Right renal cortex interstitium (tissue), 3 donors: ENCODE measurements around the gene NOD2. TPM values are rescaled to one million over a fixed set of nuclear protein-coding genes. Genes with fewer than 3 reads are reported as not detected.

Experiments
- DNase-seq, 3 donors: peaks; one replicate each; pipeline ENCODE4 v3.0.0-alpha.2; 2013; ENCODE audit warnings: low read depth in 3 of 3, low spot score in 2 of 3
- polyA plus RNA-seq, 3 donors: library from polyadenylated mRNA; unstranded; fragments of 120-200 nt; gene quantifications; one replicate each; pipeline ENCODE4 v1.2.1, GENCODE V29; 2013; ENCODE audit not compliant: insufficient read length in 3 of 3

The NOD2 gene
- polyA plus RNA-seq, 3 donors, result 0.23 to 0.32 (median 0.24) TPM

DNA sequence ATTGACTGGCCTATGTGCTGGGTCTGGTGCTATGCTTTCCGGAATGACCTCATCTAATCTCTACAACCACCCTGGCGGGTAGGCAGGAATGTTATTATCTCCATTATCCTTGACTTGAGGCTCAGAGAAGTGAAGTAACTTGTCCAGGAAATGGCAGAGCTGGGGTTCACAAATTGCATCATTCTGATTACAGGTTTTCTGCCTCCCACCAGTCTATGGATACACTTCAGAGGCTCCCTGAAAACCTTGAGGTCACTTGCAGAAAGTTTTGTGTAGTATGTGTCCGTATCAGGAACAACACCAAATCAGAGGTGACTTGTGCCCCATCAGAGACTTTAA, 19.1 kb downstream of the NOD2 start:
- DNase-seq, result no peak

DNA sequence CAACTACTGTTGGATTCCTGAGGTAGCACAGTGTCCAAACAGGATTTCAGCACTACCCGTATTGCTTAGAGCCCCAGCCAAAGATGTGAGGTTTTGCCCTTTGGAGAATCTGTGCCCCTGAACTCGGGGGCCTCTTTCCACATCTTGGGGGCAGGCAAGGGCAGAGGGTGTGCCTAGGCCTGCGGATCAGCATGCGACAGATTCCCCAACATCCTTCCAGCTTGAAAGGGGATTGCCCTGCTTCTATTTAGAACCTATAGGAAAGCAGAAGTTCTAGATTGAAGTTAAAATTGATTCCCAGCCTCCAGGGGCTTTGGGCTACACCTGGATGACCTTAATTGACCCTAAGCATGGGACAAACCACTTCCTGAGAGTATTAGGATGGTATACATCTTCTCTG, 19.6 kb downstream of the NOD2 start:
- no peak for DNase-seq

DNA sequence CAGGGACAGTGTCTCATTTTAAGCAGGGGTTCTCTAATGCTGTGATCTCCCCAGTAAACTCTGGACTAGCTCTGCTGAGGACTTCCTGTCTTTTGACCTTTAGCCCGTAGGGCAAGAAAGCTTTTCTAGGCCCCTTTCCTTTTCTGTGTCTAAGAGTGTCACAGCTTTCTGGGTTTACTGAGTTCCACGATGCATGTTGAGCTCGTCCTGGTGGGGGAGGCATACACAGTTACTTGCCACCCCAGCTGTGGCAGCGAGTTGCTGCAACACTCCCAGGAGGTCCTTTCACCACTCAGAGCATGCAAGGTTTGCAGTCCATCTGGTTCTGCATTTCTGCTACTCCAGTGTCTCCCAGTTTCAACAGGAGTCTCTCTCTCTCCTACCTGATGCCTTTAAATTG, 23.7 kb downstream of the NOD2 start:
- no peak for DNase-seq

DNA sequence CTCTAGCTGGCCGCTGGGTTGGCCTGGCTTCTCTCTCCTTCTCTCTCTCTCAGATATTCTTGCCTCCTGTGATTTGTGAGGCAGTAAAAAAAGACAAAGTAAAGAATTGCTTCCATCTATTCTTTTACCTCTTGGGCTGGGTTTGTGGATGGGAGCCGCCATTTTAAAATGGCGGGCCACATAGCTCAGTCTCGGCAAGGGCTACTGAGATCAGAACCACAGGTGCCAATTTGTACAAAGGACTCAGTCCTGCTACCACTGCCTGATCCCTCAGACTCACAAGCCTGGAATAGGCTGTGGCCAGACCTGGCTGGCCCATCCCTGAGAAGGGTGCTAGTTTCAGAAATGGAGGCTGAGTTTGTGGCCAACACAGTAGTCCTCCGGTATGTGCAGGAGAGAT, 24.1 kb downstream of the NOD2 start:
- no peak for DNase-seq

DNA sequence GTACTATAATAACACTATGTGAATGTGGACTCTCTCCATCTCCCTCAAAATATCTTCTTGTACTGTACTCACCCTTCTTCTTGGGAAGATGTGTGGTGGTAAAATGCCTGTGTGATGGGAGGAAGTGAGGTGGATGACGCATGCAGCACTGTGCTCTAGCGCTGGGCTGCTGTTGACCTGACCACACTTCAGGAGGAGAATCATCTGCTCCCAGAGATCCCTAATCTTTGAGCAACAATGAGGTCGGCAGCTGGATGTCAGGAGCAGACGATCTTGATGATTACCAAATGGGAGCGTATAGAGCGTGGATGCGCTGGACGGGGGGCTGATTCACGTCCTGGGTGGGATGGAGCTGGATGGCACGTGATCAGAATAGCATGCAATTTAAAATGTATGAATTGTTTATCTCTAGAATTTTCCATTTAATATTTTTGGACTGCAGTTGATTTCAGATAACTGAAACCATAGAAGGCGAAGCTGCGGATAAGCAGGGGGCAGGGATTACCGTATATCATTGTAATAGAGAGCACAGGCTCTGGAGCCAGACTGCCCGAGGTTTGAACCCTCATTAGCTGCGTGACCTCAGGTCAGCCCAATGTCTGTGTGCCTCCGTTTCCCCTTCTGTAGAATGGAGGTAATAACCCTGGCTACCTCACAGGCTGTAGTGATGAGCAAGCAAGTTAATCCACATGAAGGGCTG, 24.8 kb downstream of the NOD2 start:
- no peak for DNase-seq

DNA sequence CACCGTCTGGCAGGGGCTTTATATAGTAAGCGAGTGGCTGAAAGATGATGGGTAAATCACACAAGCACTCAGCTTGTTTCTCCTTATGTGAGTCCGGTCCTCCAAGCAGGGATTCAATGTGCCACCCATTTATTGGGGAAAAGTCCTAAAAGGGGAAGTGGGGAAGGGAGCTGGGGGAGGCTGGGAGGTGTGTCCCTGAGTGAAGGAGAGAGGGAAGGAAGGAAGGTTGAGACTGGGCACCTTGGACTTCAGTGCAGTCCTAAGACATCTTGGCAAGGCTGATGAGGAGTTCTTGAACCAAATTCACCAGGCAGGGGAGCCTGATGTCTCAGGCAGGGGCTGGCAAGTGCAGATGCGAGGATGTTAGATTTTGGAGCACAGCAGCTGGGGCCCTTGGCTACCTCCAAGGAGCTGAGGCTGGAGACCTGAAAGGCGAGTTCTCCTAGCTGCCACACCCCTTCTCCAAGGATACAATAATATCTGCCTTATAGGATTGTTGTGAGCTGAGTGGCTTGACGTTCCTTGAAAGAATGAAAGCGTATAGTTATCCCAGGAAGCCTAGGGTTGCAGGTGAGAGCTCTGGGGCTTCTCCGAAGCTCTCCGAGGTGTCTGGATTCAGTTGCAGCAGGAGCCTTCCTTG, 25.5 kb downstream of the NOD2 start:
- DNase-seq, result no peak

GRCh38 chr16:50719401-50720337, 26.3 kb downstream of the NOD2 start:
- no peak for DNase-seq

DNA sequence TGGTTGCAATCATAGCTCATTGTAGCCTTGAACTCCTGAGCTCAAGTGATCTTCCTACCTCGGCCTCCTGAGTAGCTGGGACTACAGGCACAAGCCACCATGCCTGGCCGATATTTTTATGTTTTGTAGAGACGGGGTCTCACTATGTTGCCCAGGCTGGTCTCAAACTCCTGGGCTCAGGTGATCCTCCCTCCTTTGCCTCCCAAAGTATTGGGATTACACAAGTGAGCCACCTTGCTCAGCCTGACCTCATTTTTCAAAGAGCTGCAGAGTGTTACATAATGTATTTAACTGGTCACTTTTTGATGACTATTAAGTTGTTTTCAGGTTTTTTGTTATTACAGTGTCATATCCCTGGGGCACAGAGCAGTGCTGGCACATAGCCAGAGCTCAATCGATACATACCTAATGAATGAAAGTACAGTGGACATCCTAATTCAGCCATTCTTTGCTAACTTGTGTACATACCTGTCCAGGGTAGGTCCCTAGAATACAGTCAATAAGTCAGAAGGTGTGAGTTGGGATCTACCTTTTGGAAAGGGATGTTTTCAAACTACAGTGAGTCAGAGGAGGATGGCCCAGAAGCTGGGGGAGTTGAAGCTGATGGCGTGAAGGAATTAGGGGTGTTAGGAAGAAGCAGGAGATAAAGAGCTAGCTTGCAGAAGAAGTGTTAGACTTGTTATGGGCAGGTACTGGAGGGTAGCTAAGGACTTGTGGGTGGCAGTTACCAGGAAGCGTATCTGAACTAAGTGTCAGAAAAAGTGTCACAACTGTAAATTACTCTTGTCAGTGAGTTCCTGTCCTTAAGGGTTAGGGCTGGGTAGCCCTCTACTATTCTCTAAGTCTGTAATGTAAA, 28.4 kb downstream of the NOD2 start:
- no peak for DNase-seq

DNA sequence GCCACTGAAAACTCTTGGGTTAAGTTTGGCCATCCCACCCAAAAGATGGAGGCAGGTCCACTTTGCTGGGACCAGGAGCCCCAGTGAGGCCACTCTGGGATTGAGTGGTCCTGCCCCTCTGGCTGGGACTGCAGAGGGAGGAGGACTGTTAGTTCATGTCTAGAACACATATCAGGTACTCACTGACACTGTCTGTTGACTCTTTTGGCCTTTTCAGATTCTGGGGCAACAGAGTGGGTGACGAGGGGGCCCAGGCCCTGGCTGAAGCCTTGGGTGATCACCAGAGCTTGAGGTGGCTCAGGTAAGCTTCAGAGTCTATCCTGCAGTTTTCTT, 29.0 kb downstream of the NOD2 start:
- DNase-seq, result no peak

GRCh38 chr16:50722960-50723359, 29.6 kb downstream of the NOD2 start:
- no peak for DNase-seq

DNA sequence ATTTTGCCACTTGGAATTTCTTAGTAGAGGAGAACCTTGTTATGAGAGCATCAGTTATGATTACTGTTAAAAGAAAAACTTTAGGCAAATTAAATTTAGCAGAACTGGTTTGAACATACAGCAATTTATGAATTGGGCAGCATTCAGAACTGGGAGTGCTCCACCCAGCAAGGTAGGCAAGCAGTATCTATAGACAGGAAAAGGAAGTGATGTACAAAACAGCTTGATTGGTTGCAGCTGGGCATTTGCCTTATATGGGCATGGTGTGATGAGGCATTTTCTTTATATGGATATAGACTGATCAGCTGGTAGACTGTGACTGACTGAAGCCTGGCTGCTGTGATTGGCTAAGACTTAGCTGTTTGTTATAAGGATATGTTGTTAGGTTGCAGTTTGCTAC, 30.9 kb downstream of the NOD2 start:
- no peak for DNase-seq

- DNase-seq, result no peak
Observed at GRCh38 chr16:50731130-50731988, 38.0 kb downstream of the NOD2 start.

DNA sequence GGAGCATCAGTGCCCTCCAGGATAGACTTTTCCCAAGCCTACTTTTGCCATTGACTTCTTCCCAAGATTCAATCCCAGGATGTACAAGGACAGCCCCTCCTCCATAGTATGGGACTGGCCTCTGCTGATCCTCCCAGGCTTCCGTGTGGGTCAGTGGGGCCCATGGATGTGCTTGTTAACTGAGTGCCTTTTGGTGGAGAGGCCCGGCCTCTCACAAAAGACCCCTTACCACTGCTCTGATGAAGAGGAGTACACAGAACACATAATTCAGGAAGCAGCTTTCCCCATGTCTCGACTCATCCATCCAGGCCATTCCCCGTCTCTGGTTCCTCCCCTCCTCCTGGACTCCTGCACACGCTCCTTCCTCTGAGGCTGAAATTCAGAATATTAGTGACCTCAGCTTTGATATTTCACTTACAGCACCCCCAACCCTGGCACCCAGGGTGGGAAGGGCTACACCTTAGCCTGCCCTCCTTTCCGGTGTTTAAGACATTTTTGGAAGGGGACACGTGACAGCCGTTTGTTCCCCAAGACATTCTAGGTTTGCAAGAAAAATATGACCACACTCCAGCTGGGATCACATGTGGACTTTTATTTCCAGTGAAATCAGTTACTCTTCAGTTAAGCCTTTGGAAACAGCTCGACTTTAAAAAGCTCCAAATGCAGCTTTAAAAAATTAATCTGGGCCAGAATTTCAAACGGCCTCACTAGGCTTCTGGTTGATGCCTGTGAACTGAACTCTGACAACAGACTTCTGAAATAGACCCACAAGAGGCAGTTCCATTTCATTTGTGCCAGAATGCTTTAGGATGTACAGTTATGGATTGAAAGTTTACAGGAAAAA, 38.8 kb downstream of the NOD2 start:
- DNase-seq, result no peak

GRCh38 chr16:50733468-50733867, 40.1 kb downstream of the NOD2 start:
- no peak for DNase-seq

DNA sequence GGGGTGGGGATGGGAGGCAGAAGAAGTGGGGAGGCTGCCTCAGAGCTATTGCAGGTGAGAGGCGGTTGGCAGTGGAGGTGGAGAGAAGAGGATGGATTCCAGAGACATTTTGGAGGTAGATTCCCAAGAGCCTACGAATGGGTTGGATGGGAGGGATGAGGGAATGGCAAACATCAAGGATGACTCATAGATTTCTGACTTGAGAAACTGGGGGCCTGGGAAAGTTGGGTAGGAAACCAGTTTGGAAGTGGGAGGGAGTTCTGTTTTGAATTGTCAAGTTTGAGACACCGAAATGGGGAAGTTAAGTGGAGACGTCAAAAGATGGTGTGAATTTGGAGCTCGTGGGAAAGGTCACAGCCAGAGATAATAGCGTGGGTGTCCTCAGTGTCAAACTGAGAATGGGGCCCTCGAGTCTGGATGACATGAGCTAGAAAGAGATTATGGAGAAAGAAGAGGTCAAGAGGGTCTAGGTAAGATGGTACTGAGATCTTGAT, 42.3 kb downstream of the NOD2 start:
- DNase-seq, result no peak

DNA sequence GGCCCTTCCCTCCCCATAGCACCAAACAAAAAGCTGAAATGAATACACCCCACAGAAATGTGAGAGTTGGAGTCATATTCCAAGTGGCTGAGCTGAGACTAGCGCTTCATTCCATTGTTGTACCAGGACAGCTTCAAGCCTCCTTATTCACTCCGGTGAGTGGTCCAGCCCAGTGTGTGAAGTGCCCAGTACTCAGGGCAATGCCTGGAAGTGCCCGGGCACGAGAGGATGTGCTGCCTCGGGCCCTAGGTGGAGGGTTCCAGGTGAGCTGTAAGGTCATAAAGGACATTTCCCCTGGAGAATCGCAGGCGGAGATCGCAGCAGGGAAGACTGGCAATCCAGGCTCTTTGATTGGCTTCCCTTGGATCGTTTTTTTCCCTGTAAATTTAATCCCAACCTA, 43.0 kb downstream of the NOD2 start:
- DNase-seq, result no peak

GRCh38 chr16:50737420-50737959, 44.1 kb downstream of the NOD2 start:
- no peak for DNase-seq

DNA sequence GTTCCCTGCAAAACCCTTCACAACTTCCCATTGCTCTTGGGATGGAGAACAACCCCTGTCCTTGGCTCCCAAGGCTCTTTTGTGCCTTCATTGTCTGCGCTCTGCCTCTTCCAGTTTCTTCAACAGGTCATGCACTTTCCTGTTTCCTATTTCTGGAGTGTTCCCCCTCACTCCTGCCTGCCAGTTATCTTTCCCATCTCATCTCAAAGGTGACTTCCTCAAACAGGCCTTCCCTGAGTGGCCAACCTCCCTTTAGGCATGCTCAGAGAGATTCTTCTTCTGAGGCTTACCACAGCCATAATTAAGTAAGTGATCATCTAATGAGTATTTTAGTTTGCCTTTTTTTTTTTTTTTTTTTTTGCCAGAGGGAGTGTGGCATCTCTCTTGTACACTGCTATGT, 45.6 kb downstream of the NOD2 start:
- DNase-seq, result no peak

DNA sequence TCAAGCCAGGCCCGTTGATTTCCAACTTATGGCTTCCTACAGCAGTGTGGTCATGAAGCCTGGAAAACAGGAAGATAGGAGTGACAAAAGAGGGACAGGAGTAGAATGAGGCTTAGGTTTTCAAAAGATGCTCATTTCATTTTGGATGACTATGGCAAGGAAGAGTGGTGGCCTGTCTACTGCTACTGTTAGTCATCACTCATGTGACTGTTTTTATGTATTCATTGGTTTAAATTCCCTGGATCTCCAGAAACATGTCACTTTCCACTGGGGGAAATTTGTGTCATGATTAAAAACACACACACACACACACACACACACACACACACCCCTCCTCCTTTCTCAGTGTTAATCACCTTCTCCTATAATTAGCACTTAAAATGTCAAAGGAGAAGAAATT, 47.3 kb downstream of the NOD2 start:
- no peak for DNase-seq
